T-helper 9 cell (primary cell): ENCODE measurements around the gene ZSCAN4.

Experiments
- DNase-seq: peaks from one replicate; pipeline ENCODE4 v3.0.0-alpha.2; 2020

Gene ZSCAN4

GRCh38 chr19:57686727-57687126, 18.0 kb downstream of the ZSCAN4 start:
- no peak for DNase-seq

- no peak for DNase-seq
Measured at GRCh38 chr19:57687363-57688010, 18.8 kb downstream of the ZSCAN4 start.

- no peak for DNase-seq
Measured at GRCh38 chr19:57688011-57688763, 19.5 kb downstream of the ZSCAN4 start.

GRCh38 chr19:57689750-57690149, 21.0 kb downstream of the ZSCAN4 start:
- no peak for DNase-seq

- no peak for DNase-seq
Measured at GRCh38 chr19:57701625-57702024, 32.9 kb downstream of the ZSCAN4 start.

- no peak for DNase-seq
Measured at GRCh38 chr19:57706346-57706745, 37.6 kb downstream of the ZSCAN4 start.

GRCh38 chr19:57708641-57709361, 40.1 kb downstream of the ZSCAN4 start, which contains the start of gene ZNF154:
ZNF154 (minus strand) TSS chr19:57709204; CDS start chr19:57708971, 233 bp downstream.
- no peak for DNase-seq

- no peak for DNase-seq
Measured at GRCh38 chr19:57709616-57710015, 40.9 kb downstream of the ZSCAN4 start.

- DNase-seq: no peak
Measured at GRCh38 chr19:57712222-57712621, 43.5 kb downstream of the ZSCAN4 start.

- no peak for DNase-seq
Measured at GRCh38 chr19:57719424-57719823, 50.7 kb downstream of the ZSCAN4 start.

GRCh38 chr19:57719901-57720519, 51.3 kb downstream of the ZSCAN4 start:
- no peak for DNase-seq

- DNase-seq: no peak
Measured at GRCh38 chr19:57720878-57721277, 52.1 kb downstream of the ZSCAN4 start.
